CD4-positive, CD25-positive, alpha-beta regulatory T cell (primary cell): ENCODE measurements around the gene SIGLEC9. TPM values are rescaled to one million over a fixed set of nuclear protein-coding genes. Genes with fewer than 3 reads are reported as not detected.

ENCODE experiments used
- ATAC-seq, 2 donors: fragments of 150-1000 bp; cut with Tn5 transposase; one replicate each; pipeline ENCODE4 v1.10.0; 2021; ENCODE audit warnings: low read depth in 2 of 2, moderate number of reproducible peaks in 2 of 2, moderate library complexity in 1 of 2
- DNase-seq, 3 donors: peaks; one replicate each; pipeline versions ENCODE4 v3.0.0 to v3.0.0-alpha.2; 2012 to 2022; ENCODE audit warnings: mixed read lengths in 1 of 3
- H3K27ac ChIP-seq: one replicate; pipeline ENCODE4 v1.7.0; 2013; ENCODE audit warnings: mild to moderate bottlenecking, low read length; ENCODE audit not compliant: insufficient read depth, poor library complexity, severe bottlenecking
- H3K27me3 ChIP-seq: one replicate; pipeline ENCODE4 v1.7.0; 2013; ENCODE audit warnings: low read length; ENCODE audit not compliant: control insufficient read depth, insufficient read depth
- H3K36me3 ChIP-seq: one replicate; pipeline ENCODE4 v1.7.0; 2013; ENCODE audit warnings: mild to moderate bottlenecking, low read length, moderate library complexity; ENCODE audit not compliant: control insufficient read depth, insufficient read depth
- H3K4me1 ChIP-seq: 2 replicates; pipeline ENCODE4 v1.7.0; 2013; ENCODE audit warnings: mild to moderate bottlenecking, low read length; ENCODE audit not compliant: insufficient read depth, control insufficient read depth, poor library complexity, severe bottlenecking
- H3K4me3 ChIP-seq: one replicate; pipeline ENCODE4 v1.7.0; 2013; ENCODE audit warnings: low read depth, mild to moderate bottlenecking, low read length, moderate library complexity
- H3K9me3 ChIP-seq, 2 experiments: 1 replicate in 1 of 2; 2 replicates in 1 of 2; pipeline ENCODE4 v1.7.0; 2013; ENCODE audit warnings: low read length in 2 of 2, mild to moderate bottlenecking in 1 of 2, moderate library complexity in 1 of 2; ENCODE audit not compliant: control insufficient read depth in 2 of 2
- H3K27ac Mint-ChIP-seq, 3 donors: one replicate each; pipeline ENCODE4 v1.8.0; 2020 to 2022; ENCODE audit warnings: mild to moderate bottlenecking in 3 of 3, mixed read lengths in 3 of 3, moderate library complexity in 2 of 3
- H3K27me3 Mint-ChIP-seq: one replicate; pipeline ENCODE4 v1.8.0; 2022; ENCODE audit warnings: mild to moderate bottlenecking, mixed read lengths
- H3K36me3 Mint-ChIP-seq: one replicate; pipeline ENCODE4 v1.8.0; 2020; ENCODE audit warnings: mixed read lengths
- H3K4me1 Mint-ChIP-seq, 4 donors: one replicate each; pipeline ENCODE4 v1.8.0; 2020 to 2022; ENCODE audit warnings: mixed read lengths in 4 of 4, mild to moderate bottlenecking in 1 of 4
- H3K4me3 Mint-ChIP-seq, 4 donors: one replicate each; pipeline ENCODE4 v1.8.0; 2020 to 2022; ENCODE audit warnings: mild to moderate bottlenecking in 4 of 4, mixed read lengths in 4 of 4, moderate library complexity in 3 of 4
- H3K9me3 Mint-ChIP-seq, 7 donors: one replicate each; pipeline ENCODE4 v1.8.0; 2020 to 2022; ENCODE audit warnings: mixed read lengths in 7 of 7, mild to moderate bottlenecking in 3 of 7, moderate library complexity in 2 of 7
- polyA plus RNA-seq, 4 donors: library from polyadenylated mRNA; unstranded; fragments of 300-500 nt; fragmentation: Illumina TruSeq; gene quantifications; one replicate each; pipeline ENCODE4 v1.2.3, GENCODE V29; 2021
- total RNA-seq: library from RNA; stranded (reverse); gene quantifications from one replicate; pipeline ENCODE4 v1.2.3, GENCODE V29; 2022

The SIGLEC9 gene
- total and polyA plus RNA-seq, 5 donors from 2014 or later = 0.33 to 1.1 (median 0.44) TPM; not detected in 1

- H3K9me3 Mint-ChIP-seq = peaks cover 0 to under 1% (median 0%) of the 10 kb centered on the region in 7 donors
- peaks cover 4% of the 10 kb centered on the region for H3K27me3 Mint-ChIP-seq
- Histone ChIP-seq H3K4me3 (no peak overlapping the region), H3K36me3 (no peaks in the 10 kb centered on the region), H3K27me3 (peaks cover 8% of the 10 kb centered on the region), H3K27ac (no peak overlapping the region), H3K9me3 (no peaks in the 10 kb centered on the region), H3K4me1 (no peaks in the 10 kb centered on the region)
- no peak overlapping the region for H3K4me3 Mint-ChIP-seq
- H3K36me3 Mint-ChIP-seq = no peaks in the 10 kb centered on the region
- no peak overlapping the region for H3K27ac Mint-ChIP-seq
- H3K4me1 Mint-ChIP-seq = peaks cover 0 to 8% (median 2%) of the 10 kb centered on the region in 4 donors
- no peak for DNase-seq
- ATAC-seq = no peak
Observed at GRCh38 chr19:51173681-51174080, 49.0 kb downstream of the SIGLEC9 start.

- Mint-ChIP-seq H3K4me1 (peaks cover 0 to 4% (median 1%) of the 10 kb centered on the region in 4 donors), H3K9me3 (no peaks in the 10 kb centered on the region), H3K27me3 (peaks cover 10% of the 10 kb centered on the region), H3K27ac (peak overlapping the region in 1 of 3 donors; percentile 22), H3K36me3 (no peaks in the 10 kb centered on the region), H3K4me3 (no peak overlapping the region)
- H3K27me3 ChIP-seq = peaks cover 3% of the 10 kb centered on the region
- no peaks in the 10 kb centered on the region for H3K9me3 ChIP-seq
- H3K4me3 ChIP-seq = no peak overlapping the region
- DNase-seq (no peak), ATAC-seq (no peak)
- H3K4me1 ChIP-seq = no peaks in the 10 kb centered on the region
- no peaks in the 10 kb centered on the region for H3K36me3 ChIP-seq
- no peak overlapping the region for H3K27ac ChIP-seq
Observed at GRCh38 chr19:51179256-51179655, 54.5 kb downstream of the SIGLEC9 start.

Other genes with a start within 250 kb of the SIGLEC9 start
- gene KLK4, start 213.5 kb upstream of the SIGLEC9 start, total RNA-seq = not detected
- gene KLK4, start 213.5 kb upstream of the SIGLEC9 start, polyA plus RNA-seq = not detected
- gene KLK5, start 171.9 kb upstream of the SIGLEC9 start, total RNA-seq = not detected
- gene KLK5, start 171.9 kb upstream of the SIGLEC9 start, polyA plus RNA-seq = not detected
- gene KLK6, start 155.3 kb upstream of the SIGLEC9 start, total RNA-seq = not detected
- not detected for gene KLK6, start 155.3 kb upstream of the SIGLEC9 start, polyA plus RNA-seq
- gene KLK7, start 141.0 kb upstream of the SIGLEC9 start, total RNA-seq = not detected
- gene KLK7, start 141.0 kb upstream of the SIGLEC9 start, polyA plus RNA-seq = not detected
- gene KLK8, start 123.3 kb upstream of the SIGLEC9 start, total RNA-seq = not detected
- gene KLK8, start 123.3 kb upstream of the SIGLEC9 start, polyA plus RNA-seq = not detected
- not detected for gene KLK10, start 105.2 kb upstream of the SIGLEC9 start, total RNA-seq
- not detected for gene KLK10, start 105.2 kb upstream of the SIGLEC9 start, polyA plus RNA-seq
- gene KLK11, start 98.3 kb upstream of the SIGLEC9 start, total RNA-seq = not detected
- gene KLK11, start 98.3 kb upstream of the SIGLEC9 start, polyA plus RNA-seq = not detected
- not detected for gene KLK12, start 89.9 kb upstream of the SIGLEC9 start, total RNA-seq
- gene KLK12, start 89.9 kb upstream of the SIGLEC9 start, polyA plus RNA-seq = not detected
- not detected for gene KLK13, start 59.8 kb upstream of the SIGLEC9 start, total RNA-seq
- not detected for gene KLK13, start 59.8 kb upstream of the SIGLEC9 start, polyA plus RNA-seq
- gene KLK14, start 42.0 kb upstream of the SIGLEC9 start, total RNA-seq = 0.35 TPM
- not detected for gene KLK14, start 42.0 kb upstream of the SIGLEC9 start, polyA plus RNA-seq
- gene CTU1, start 16.5 kb upstream of the SIGLEC9 start, total RNA-seq = 5.9 TPM
- 1 to 10 TPM; 3.4 to 8.0 (median 4.5) TPM for gene CTU1, start 16.5 kb upstream of the SIGLEC9 start, polyA plus RNA-seq
- gene SIGLEC7, start 17.4 kb downstream of the SIGLEC9 start, total RNA-seq = not detected
- gene SIGLEC7, start 17.4 kb downstream of the SIGLEC9 start, polyA plus RNA-seq = not detected
- 0.99 TPM for gene CD33, start 100.2 kb downstream of the SIGLEC9 start, total RNA-seq
- gene CD33, start 100.2 kb downstream of the SIGLEC9 start, polyA plus RNA-seq = 1 to 10 TPM in 1 of 4 donors, not detected in 3; 1.1 TPM
- not detected for gene SIGLECL1, start 126.2 kb downstream of the SIGLEC9 start, total RNA-seq
- not detected for gene SIGLECL1, start 126.2 kb downstream of the SIGLEC9 start, polyA plus RNA-seq
- not detected for gene IGLON5, start 186.7 kb downstream of the SIGLEC9 start, total RNA-seq
- not detected for gene IGLON5, start 186.7 kb downstream of the SIGLEC9 start, polyA plus RNA-seq
- 0.27 TPM for gene VSIG10L, start 217.2 kb downstream of the SIGLEC9 start, total RNA-seq
- gene VSIG10L, start 217.2 kb downstream of the SIGLEC9 start, polyA plus RNA-seq = under 1 TPM in 2 of 4 donors, not detected in 2; 0.15 to 0.37 TPM
- 41.7 TPM for gene ETFB, start 241.5 kb downstream of the SIGLEC9 start, total RNA-seq
- gene ETFB, start 241.5 kb downstream of the SIGLEC9 start, polyA plus RNA-seq = 100 to 1,000 TPM in 1 of 4 donors, 10 to 100 TPM in 3; 68.8 to 113 (median 79.5) TPM
- gene CLDND2, start 244.1 kb downstream of the SIGLEC9 start, total RNA-seq = not detected
- gene CLDND2, start 244.1 kb downstream of the SIGLEC9 start, polyA plus RNA-seq = under 1 TPM in 1 of 4 donors, not detected in 3; 0.41 TPM
- gene NKG7, start 247.7 kb downstream of the SIGLEC9 start, total RNA-seq = 1.8 TPM
- gene NKG7, start 247.7 kb downstream of the SIGLEC9 start, polyA plus RNA-seq = 10 to 100 TPM in 1 of 4 donors, 1 to 10 TPM in 3; 2.7 to 12.2 (median 4.5) TPM